Stomach (tissue), 19 donors: ENCODE results near the gene BTLA. TPM values are rescaled to one million over a fixed set of nuclear protein-coding genes. Genes with fewer than 3 reads are reported as not detected.

ENCODE experiments used
- DNase-seq, 2 donors: peaks; one replicate each; pipeline versions ENCODE4 v3.0.0 to v3.0.0-alpha.2; 2013 to 2019
- H3K27ac ChIP-seq, 5 donors: fragments of 200-600 bp in 4 of 5; sonication (generic) in 4 of 5; one replicate each; pipeline ENCODE4 v1.5.1; 2013 to 2019; ENCODE audit warnings: mild to moderate bottlenecking in 1 of 5, moderate library complexity in 1 of 5
- H3K27me3 ChIP-seq, 3 donors: fragments of 200-600 bp; sonication (generic); one replicate each; pipeline ENCODE4 v1.5.1; 2017 to 2019; ENCODE audit warnings: mixed run types in 1 of 3
- H3K36me3 ChIP-seq, 4 donors: fragments of 200-600 bp; sonication (generic); 1 replicate in 3 of 4; 2 replicates in 1 of 4; pipeline ENCODE4 v1.5.1; 2016 to 2019
- H3K4me1 ChIP-seq, 4 donors: fragments of 200-600 bp; sonication (generic); one replicate each; pipeline ENCODE4 v1.5.1; 2016 to 2019
- H3K4me3 ChIP-seq, 4 donors: fragments of 200-600 bp; sonication (generic) in 3 of 4; one replicate each; pipeline ENCODE4 v1.5.1; 2016 to 2019; ENCODE audit warnings: mild to moderate bottlenecking in 1 of 4
- H3K9me3 ChIP-seq, 4 donors: fragments of 200-600 bp; sonication (generic); one replicate each; pipeline ENCODE4 v1.5.1; 2016 to 2019
- CTCF ChIP-seq, 7 experiments: fragments of 450-650 bp in 4 of 7; fragments of 200-600 bp in 3 of 7; sonication (generic) in 3 of 7; IDR thresholded peaks; one replicate each; pipeline ENCODE4 v1.5.1; 2016 to 2019; ENCODE audit warnings: antibody characterized with exemption in 7 of 7, control low read depth in 2 of 7, mild to moderate bottlenecking in 1 of 7
- EP300 ChIP-seq: sonication (generic); formaldehyde crosslinking; IDR thresholded peaks from one replicate; pipeline ENCODE4 v1.6.1; 2017; ENCODE audit warnings: antibody characterized with exemption
- POLR2A ChIP-seq, 4 donors: fragments of 450-650 bp; IDR thresholded peaks; one replicate each; pipeline ENCODE4 v1.6.1; 2016; ENCODE audit warnings: antibody characterized with exemption in 4 of 4, control low read depth in 2 of 4, mild to moderate bottlenecking in 1 of 4, moderate library complexity in 1 of 4
- POLR2AphosphoS5 ChIP-seq, 3 donors: sonication (generic); formaldehyde crosslinking; IDR thresholded peaks; one replicate each; pipeline ENCODE4 v1.6.1; 2016; ENCODE audit warnings: antibody characterized with exemption in 3 of 3
- WGBS, 5 donors: extraction: QIAGEN DNeasy Blood & Tissue Kit in 3 of 5; methylation state at CpG; one replicate each; pipeline versions ENCODE4 v1.1.5 to v1.1.7; 2013 to 2018; 5-methylcytosine and 5-hydroxymethylcytosine counted together
- intact Hi-C: fragments of 100-400 bp; cut with DNase I; formaldehyde crosslinking; loops from one replicate; pipeline ENCODE4 v1.15.1; 2023; ENCODE audit warnings: low total_unique reads
- long read RNA-seq, 10 donors: transcript quantifications; one replicate each; lab custom pipeline, GENCODE V29; 2026
- polyA plus RNA-seq, 3 donors: library from polyadenylated mRNA; stranded (reverse); fragments of 200-250 nt; gene quantifications; one replicate each; pipeline ENCODE4 v1.2.3, GENCODE V29; 2013
- total RNA-seq, 5 donors: library from RNA; depleted of rRNA; stranded (reverse); fragments of >200 nt; gene quantifications; one replicate each; pipeline versions ENCODE4 v1.1.0 to v1.2.3, GENCODE V29; 2014 to 2016
- donor health status: healthy with polysubstance abuse.
- donor health status: Bipolar disorder and iron deficiency.
- donor health status: healthy.

BTLA gene
- total RNA-seq (1 to 10 TPM in 1 of 5 donors, not detected in 4; 2.4 TPM), polyA plus RNA-seq (1 to 10 TPM in 1 of 3 donors, not detected in 2; 1.1 TPM)
- long read RNA-seq, donor 1: 0 reads
- long read RNA-seq, donor 2: 0 reads
- long read RNA-seq, donor 3, partial matches to known transcripts: 0 of 1 reads
- long read RNA-seq, donor 3, other reads (novel, unspliced or antisense): 0 of 1 reads
- long read RNA-seq, donor 4: 0 reads
- long read RNA-seq, donor 5: 0 reads
- long read RNA-seq, donor 6: 0 reads
- long read RNA-seq, donor 7: 0 reads
- long read RNA-seq, donor 8: 0 reads
- long read RNA-seq, donor 9: 0 reads
- long read RNA-seq, donor 10: 0 reads

- DNase-seq: peak in 1 of 2 donors; percentile 24
- Histone ChIP-seq H3K36me3 (no peaks in the 10 kb centered on the region), H3K27ac (peak within 1 kb of the TSS in 1 of 5 donors; percentile 50), H3K9me3 (no peaks in the 10 kb centered on the region), H3K4me3 (no peak within 1 kb of the TSS), H3K4me1 (no peaks in the 10 kb centered on the region), H3K27me3 (no peaks in the 10 kb centered on the region)
- 79 to 85% (median 82%) methylated on average over 12 of the region's 12 CpGs for WGBS, 5 donors
- intact Hi-C loops: no loop called here
- TF ChIP-seq POLR2AphosphoS5 (IDR thresholded peaks at IDR 0.05): no peak
These were observed at the start of gene BTLA for GRCh38 chr3:112498914-112499711. Gene BTLA (minus strand): TSS chr3:112499472. CDS start chr3:112499358, 114 bp downstream.

- intact Hi-C loops: no loop called here
- Histone ChIP-seq H3K27ac (no peak overlapping the region), H3K4me1 (peaks cover 0 to 9% (median 0%) of the 10 kb centered on the region in 4 donors), H3K27me3 (no peaks in the 10 kb centered on the region), H3K36me3 (peaks cover 12 to 73% (median 66%) of the 10 kb centered on the region in 4 donors), H3K4me3 (no peak overlapping the region), H3K9me3 (no peaks in the 10 kb centered on the region)
- DNase-seq: no peak
- no peak for TF ChIP-seq CTCF (IDR thresholded peaks at IDR 0.05)
- TF ChIP-seq POLR2AphosphoS5 (IDR thresholded peaks at IDR 0.05): no peak
- TF ChIP-seq POLR2A (IDR thresholded peaks at IDR 0.05): no peak
- TF ChIP-seq EP300: no peak
- 84 to 94% (median 92%) methylated on average over 5 of the region's 5 CpGs for WGBS, 5 donors
These were observed 47.0 kb upstream of the BTLA start for GRCh38 chr3:112546216-112546759.

- TF ChIP-seq EP300 (no peak), CTCF (IDR thresholded peaks at IDR 0.05) (no peak), POLR2AphosphoS5 (IDR thresholded peaks at IDR 0.05) (no peak), POLR2A (IDR thresholded peaks at IDR 0.05) (no peak)
- intact Hi-C loops: no loop called here
- Histone ChIP-seq H3K4me1 (no peaks in the 10 kb centered on the region), H3K27ac (no peak overlapping the region), H3K4me3 (no peak overlapping the region), H3K36me3 (peaks cover 0 to 83% (median 64%) of the 10 kb centered on the region in 4 donors), H3K9me3 (no peaks in the 10 kb centered on the region), H3K27me3 (no peaks in the 10 kb centered on the region)
- no peak for DNase-seq
- 75 to 95% (median 86%) methylated on average over 1 of the region's 1 CpG for WGBS, 5 donors
These were observed 40.8 kb upstream of the BTLA start for GRCh38 chr3:112539825-112540650.

- DNase-seq: peak in 1 of 2 donors; percentile 49
- TF ChIP-seq CTCF (IDR thresholded peaks at IDR 0.05) (peak in 3 of 7 experiments; percentile 37 to 80 (median 43)), POLR2A (IDR thresholded peaks at IDR 0.05) (no peak)
These were observed 32.1 kb upstream of the BTLA start for GRCh38 chr3:112531358-112531781.

More at GRCh38 chr3:112531358-112531781, 32.1 kb upstream of the BTLA start:
- Histone ChIP-seq H3K4me1 (no peaks in the 10 kb centered on the region), H3K9me3 (no peaks in the 10 kb centered on the region), H3K27ac (no peak overlapping the region), H3K27me3 (no peaks in the 10 kb centered on the region), H3K36me3 (peaks cover 19 to 89% (median 82%) of the 10 kb centered on the region in 4 donors), H3K4me3 (no peak overlapping the region)
- 3 to 13% (median 6%) methylated on average over 1 of the region's 1 CpG for WGBS, 5 donors
- intact Hi-C loops: no loop called here
